ENCODE data around the gene CBY1.

CBY1 gene

DNA sequence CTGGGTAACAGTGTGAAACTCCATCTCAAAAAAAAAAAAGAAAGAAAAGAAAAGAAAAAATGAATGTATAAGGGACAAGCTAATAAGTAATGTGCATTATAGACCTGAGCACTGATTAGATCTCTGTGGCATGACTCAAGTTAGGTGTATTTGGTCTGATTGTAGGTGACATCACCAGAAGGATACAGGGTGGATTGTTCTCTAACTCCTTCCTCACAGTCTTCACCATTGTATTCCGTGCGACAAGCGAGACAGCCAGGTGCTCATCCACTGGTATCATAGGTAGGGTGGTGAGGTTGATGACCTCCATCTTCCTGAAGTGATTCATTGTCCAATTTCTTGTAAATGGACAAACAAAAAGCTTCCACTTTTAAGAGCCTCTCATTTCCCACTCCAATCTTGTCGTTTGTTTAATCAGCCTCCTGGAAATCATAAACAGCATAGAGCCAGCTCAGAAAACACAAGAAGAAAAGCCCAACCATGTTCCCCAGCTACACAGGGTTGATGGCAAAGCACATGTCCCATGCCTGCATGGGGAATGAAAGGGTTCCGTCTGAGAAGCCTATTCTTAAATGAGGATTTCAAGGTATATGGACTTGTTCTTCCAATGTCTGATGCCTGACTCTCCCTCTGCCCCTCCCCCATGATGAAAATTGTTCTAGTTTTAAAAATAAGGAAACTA, 6.5 kb upstream of the CBY1 start:
- DNase-seq (ENCODE audit: low read depth): no peak

DNA sequence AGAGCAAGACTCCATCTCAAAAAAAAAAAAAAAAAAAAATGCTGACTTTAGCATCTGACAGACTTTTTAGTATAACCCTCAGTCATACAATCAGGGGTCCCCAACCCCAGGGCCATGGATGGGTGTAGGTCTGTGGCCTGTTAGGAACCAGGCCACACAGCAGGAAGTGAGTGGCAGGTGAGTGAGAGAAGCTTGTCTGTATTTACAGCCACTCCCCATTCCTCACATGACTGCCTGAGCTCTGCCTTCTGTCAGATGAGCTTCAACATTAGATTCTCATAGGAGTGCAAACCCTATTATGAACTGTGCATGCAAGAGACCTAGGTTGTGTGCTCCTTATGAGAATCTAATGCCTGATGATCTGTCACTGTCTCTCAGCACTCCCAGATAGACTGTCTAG, 3.6 kb upstream of the CBY1 start:
- DNase-seq (ENCODE audit: low read depth): no peak

DNA sequence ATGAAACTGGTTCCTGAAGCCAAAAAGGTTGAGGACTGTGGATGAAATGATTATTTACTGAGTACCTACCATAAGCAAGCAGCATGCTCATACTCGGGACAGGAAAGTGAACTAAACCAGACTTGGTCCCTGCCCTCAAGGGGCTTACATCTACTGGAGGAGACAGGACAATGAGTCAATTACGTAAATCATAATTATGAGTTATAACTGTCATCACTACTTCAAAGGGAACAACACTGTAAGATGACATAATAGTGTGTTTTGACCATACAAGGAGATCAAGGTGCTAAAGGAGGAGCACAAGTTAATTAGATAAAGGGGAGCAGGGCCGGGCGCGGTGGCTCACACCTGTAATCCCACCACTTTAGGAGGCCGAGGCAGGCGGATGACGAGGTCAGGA, 2.7 kb upstream of the CBY1 start:
- DNase-seq (ENCODE audit: low read depth): no peak

DNA sequence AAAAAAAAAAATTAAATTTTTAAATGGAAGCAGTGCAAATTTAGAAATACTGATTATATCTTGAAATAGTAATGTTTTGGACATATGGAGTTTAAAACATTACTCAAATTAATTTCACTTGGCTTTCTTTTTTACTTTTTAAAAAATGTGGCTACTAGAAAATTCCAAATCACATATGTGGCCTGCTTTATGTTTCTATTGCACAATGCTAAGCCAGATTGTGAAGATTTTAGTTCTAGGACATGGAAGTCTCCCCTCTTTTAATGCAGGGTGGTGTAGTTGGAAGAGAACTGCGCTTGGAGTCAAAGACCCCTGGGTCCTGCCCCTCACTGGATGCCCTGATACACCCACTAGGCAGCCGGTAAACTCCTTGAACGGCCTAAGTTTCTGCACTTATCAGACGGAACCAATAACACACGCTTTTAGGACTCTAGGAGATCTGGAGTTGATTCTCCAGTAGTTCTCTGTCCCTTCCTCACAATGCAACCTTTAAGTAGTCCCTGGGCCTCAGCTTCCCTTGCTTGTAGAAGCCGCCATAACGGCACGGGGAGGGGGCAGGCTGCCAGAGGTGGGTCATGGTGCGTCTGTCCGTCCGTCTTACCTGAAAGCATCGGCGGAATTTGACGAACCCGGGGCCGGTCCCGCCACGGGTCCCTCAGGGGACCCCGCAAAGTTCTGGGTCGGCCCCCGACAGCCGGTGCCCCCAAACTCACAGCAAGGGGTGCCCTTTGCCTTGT, 751 bp upstream of the CBY1 start:
- DNase-seq (ENCODE audit: low read depth): no peak

DNA sequence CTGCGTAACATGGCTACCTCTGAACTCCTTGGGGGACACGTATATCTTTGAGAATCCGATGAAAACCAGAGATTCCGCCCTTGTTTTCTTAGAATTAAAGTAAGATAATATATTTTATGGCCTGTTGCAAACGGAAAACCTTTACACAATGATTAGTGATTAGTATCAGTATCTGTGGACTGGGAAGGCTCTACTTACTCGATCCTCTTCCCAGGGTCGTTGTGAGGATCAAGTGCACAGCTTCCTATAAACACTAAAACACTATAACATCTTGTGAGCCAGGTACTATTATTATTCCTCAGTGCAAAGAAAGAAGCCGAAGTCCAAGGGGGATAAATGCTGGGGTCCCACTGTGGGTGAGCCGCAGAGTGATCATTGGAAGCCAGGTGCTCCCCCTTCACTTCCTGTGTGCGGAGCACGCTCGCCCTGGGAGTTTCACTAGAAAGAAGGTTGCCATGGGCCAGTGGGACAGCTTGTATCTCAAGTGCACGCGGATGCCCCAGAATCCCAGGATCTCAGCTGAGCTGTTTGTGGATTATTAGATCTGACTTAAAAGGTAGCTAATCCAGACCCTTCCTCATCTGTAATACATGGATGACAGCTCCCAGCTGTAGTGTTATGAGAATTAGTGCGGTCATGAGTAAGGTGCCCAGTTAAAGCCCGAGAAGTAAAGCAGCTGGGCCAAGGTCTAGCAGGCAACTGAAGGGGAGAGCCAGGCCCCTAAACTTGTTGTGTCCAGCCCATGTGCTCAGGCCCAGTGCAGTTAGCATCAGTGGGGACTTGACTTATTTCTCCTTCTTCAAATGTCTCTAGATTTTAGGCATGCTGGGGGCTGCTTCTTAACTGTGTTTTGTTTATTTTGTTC, 839 bp downstream of the CBY1 start:
- peak; percentile 14 for DNase-seq (ENCODE audit: low read depth)

DNA sequence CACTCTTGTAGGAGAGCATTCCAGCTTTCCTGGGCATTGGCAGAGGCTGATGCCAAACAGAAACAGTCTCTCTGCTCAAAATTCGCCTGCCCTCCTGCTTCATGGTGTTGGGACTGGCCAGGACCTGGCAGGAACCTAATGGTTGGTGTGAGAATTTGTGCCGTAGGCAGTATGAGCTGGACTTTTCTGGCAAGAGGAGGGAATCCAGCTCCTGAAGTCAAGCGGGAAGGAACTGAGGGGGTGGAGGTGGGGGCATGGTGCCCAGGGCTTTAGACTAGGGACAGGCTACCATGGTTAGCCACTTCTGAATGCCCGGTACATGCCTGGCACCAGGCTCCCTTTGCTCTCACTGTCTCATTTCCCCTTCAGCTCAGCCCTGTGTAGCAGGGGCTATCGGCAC, 18.4 kb downstream of the CBY1 start:
- DNase-seq (ENCODE audit: low read depth): no peak

DNA sequence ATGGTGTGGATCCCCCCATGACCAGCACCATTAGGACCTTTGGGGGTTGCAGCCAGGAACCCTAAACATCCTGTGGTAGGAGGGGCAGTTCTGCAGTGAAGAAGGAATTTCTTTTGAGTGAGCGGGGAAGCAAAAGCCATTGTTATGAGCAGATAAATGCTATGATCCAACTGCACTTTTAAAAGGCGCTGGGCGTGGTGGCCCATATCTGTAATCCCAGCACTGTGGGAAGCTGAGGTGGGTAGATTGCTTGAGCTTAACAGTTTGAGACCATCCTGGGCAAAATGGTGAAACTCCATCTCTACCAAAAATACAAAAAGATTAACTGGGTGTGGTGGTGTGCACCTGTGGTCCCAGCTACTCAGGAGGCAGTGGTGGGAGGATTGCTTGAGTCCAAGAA, 19.4 kb downstream of the CBY1 start:
- DNase-seq (ENCODE audit: low read depth): no peak

DNA sequence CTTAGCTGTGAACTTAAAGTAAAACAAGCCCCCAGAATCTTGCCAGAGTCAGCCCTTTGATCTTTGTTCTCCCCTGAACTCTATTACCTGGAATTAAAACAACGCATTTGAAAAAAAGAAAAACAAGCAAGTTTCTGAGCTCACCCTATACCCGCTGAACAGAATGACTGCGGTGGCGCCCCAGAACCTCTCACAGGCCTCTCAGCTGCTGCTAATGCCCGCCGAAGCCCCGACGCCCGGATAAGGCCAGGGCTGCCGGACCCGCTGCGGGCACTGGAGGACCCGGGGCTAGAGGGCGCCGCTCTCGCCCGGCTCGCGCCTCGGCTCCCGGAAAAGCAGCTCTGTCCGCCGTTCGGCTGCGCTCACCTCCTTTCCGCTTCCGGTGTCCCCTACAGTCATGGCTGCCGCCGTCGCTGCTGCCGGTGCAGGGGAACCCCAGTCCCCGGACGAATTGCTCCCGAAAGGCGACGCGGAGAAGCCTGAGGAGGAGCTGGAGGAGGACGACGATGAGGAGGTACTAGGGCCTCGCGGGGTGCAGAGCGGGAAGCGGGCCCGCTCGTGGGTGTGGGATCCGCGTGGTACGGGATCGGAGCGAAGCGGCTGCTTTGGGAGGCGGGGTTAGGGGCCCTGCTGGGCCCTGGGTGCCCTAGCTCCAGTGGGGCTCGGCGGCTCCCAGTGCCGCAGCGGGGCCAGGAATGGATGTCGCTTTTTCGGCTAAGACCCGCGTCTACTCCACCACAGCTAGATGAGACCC, 25.3 kb downstream of the CBY1 start, which contains the start of gene TOMM22:
TOMM22 (plus strand) TSS at position 376 of the 754 bp plus-strand sequence; CDS start at position 398, 22 bp downstream.
- peak; percentile 79 for DNase-seq (ENCODE audit: low read depth)

DNA sequence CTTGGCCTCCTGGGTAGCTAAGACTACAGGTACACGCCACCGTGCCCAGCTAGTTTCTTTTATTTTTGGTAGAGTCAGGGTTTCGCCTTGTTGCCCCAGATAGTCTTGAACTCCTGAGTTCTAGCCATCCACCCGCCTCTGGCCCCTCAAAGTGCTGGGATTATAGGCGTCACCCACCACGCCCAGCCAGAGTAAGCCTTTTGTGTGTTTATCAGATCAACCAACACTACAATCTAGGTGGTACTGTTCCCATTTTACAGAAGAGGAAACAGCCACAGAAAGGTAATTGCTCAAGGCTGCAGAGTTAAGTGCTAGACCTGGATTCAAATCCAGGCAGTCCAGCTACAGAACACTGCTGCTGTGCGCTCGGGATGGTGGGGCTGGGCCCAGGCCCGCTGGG, 28.5 kb downstream of the CBY1 start:
- DNase-seq (ENCODE audit: low read depth): no peak

DNA sequence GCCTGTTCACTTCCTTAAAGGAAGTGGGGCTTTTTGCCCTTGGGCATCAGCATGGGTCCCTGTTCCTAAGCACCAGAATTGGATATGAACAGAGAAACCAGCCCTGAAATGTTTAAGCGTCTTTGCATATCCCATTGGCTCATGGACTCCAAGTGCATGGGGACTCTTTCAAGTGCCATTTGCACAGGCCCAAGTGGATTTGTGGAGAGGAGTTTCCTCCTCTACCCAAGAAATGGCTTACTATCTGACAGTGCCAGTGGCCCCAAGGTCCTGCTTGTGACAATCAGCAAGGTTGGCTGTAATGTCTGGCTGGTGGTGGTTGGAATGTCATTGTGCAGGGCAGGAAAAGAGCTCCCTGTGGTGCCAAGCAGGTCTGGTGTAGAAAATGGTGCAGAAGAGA, 29.3 kb downstream of the CBY1 start:
- no peak for DNase-seq (ENCODE audit: low read depth)

DNA sequence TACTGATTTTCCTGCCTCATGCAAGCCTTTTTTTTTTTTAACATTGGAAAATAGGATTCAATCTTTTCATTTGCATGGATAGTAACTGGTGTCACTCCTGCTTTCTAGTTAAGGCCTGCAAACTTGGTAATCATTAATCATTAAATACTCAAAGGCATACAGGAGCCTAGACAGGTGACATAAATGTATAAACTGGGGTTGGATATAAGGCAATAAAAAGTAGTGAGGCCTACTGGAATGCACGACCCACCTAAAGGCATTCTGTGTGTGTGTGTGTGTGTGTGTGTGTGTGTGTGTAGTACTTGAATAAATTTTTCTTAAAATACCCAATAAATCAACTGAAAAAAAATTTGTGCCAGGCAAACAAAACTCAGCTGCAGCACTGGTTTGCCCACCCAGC, 33.2 kb downstream of the CBY1 start:
- DNase-seq (ENCODE audit: low read depth): no peak

DNA sequence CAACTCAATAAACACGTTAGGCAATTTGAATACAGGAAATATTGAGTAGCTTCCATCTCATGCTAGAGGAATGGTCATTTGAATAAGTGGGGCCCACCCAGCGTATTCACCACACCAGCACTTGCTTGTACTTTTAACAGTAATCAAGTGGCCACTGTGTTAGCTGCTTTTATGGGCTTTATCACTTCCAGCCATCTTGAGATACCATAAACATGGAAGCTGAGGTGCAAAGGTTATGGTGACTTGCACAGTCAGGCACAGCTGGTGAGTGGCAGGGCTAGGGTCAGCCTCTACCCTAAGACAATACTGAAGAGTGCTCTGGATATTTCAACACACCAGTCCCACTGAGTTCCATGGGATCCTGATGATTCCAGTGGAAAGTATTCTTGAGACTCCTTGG, 37.6 kb downstream of the CBY1 start:
- DNase-seq (ENCODE audit: low read depth): no peak

DNA sequence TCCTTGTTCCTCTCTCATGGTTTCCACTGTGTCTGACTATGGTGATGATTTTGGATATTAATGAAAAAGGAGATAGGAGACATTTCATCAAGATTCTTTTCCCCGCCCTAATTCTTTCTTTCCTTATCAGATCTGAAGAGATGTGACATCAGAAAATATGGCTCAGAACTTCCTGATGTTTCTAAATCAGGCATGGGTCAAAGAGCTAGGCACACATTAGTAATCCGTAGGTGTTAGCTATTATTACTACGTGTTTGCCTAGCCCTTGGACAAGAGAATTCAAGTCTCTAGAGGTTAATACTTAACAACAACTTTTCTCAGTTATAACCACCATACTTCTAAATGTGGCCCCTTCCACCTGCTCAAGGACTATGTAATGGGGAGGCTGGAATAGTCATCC, 38.5 kb downstream of the CBY1 start:
- DNase-seq (ENCODE audit: low read depth): no peak

DNA sequence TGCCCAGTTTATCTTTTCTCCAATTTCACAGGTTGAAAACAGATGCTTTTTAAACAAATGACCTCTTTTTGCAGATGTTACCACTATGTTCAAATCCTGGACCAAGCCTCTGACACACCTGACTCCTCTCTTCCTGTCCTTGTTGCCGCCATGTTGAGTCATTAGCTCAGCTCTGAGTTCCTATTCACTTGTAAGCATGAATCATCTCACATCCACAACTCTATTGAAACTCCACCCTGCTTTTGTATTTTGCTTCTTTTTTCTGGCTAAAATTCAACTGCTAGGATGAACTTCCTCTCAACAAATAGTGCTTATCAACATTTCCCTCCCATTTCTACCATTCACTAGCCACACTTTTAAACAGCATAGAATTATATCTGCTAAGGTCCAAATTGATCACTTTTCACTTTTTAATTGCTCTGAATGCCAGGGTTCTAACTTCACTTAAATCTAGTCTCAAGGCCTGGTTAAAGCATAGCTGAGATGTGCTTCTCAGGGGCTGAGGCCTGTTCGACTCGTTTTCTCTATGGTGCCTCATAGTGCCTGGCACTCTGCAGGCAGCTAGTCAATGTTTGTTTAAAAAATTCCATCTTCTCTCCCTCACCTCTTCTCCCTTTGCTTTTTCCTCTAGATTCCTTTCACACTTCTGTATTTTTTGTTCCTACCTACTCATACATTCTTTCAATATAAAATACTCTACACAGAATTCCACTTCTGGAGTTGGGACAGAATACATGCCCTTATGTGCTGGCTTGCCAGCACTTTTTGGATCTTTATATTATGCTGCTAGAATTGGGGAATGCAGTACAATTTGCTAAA, 40.4 kb downstream of the CBY1 start:
- peak; percentile 18 for DNase-seq (ENCODE audit: low read depth)

DNA sequence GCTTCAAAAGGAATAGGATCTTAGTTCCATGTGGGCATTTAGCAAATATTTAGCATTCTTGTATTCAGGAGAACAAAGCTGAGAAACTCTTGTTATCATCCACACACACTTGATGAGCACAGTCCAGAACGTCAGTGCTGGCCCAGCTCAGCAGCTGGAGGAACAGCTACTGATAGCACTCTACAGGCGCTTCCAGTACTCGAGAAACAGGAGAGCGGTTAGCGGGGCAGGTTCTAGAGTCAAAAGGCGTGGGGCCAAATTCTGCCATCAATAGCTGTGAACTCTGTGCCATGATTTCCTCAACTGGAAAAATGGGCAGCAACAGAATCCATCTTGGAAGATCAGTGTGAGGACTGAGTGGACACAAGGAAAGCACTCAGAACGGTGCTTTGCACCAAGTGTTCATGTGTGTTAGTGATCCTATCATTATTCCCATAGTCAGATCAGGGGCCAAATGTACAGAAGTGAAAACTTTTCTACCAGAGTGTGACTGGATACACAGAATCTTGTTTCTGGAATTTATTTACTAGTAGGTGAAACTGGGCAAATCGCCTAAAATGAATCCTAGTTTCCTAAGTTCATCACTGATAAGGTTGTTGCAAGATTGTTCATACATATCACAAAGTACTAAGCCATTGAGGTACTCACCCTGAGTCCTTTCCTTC, 41.1 kb downstream of the CBY1 start:
- DNase-seq (ENCODE audit: low read depth): no peak

DNA sequence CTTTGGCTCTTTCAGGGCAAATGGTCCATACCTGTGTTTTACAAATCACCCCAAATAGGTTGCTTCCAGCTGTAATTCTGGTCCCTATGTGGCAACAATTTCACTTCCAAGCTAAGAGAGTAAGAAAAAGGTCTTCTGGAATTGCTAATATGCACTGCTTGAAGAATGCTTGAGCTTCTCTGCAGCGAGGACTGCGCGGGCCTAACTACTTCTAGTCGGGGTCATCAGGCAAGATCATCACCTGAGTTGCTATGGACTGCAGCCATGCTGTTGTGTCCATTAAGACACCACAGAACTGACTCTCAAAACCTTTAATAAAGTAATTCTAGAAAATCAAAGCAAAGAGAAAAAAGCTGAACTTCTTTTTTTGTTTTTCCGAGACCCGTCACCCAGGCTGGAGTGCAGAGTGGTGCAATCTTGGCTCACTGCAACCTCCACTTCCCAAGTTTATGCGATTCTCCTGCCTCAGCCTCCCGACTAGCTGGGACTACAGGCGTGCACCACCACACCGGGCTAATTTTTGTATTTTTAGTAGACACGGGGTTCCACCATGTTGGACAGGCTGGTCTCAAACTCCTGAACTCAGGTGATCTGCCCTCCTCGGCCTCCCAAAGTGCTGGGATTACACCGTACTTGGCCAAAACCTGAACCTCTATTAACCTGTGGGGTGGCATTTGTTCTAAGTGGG, 42.1 kb downstream of the CBY1 start:
- DNase-seq (ENCODE audit: low read depth): no peak

DNA sequence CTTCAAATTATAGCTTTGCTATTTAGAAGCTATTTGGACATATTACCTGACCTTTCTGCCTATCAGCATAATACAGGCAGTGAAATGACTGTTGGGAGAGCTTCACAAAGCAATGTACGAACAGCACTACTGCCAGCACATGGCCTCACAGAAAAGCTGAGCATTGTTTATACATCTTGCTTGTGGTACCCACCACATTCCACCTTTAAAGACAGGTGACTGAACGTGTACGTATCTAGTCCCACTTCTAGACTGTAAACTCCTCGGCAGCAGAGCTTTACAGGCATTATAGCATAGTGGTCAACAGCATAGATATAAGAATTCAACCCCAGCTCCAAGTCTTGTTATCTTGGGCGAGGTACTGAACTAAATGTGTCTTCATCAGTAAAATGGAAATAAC, 42.7 kb downstream of the CBY1 start:
- no peak for DNase-seq (ENCODE audit: low read depth)

DNA sequence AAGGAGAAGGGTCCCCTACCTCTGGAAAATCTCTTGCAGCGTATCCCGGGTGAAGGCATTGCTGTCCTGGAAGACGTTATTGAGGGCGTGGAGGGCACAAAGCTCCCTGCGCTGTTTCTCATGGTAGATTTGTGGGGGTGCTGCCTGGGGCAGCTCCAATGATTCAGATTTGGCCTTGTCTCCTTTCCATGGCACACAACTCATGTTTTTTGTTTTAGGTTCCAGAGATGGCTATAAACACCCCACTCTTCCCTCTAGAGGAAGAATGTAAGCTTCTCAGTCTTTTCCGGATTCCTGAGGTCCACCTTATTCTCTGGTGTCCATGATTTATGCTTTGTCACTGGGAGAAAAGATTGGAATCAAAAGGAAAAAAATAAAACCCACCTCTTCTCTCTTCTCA, 43.3 kb downstream of the CBY1 start:
- no peak for DNase-seq (ENCODE audit: low read depth)

DNA sequence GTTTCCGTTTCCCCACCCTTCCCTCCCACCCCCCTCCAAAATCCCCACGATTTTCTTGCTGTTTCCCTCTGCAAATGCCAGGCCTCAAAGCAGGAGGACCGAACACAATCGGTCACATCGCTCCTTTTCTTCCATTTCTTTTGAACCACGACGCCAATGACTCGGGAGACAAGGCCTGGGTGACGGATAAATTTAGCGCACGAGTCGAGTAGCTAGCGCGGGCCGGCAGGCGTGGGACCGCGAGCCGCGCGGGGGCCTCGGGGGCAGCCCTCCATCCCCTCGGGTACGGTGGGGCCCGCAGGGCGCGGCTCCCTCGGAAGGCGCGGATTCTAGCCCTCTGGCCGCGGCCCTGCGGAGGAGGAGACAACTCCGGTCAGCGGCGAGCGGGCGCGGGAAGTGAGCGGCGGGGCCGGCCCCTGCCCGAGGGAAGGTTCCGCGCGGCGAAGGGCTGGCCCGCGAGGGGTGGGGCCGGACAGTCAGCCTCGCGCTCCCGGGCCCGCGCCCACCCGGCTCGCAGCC, 43.9 kb downstream of the CBY1 start:
- DNase-seq (ENCODE audit: low read depth): no peak
